RWPE1 (cell line): ENCODE data around the gene MMP10.

Experiments used
- CTCF ChIA-PET: fragments of 350-600 bp; sonication (Branson Sonifier 250); formaldehyde crosslinking; extraction: SDS; loops from one replicate; lab custom pipeline; 2021; lab: Yijun Ruan, JAX
- POLR2A ChIA-PET: fragments of 400-600 bp; formaldehyde crosslinking; extraction: SDS; loops from one replicate; lab custom pipeline; 2020; ENCODE audit warnings: antibody characterized with exemption; ENCODE audit not compliant: low non-redundant PET; lab: Yijun Ruan, JAX
- DNase-seq: peaks from one replicate; pipeline ENCODE4 v3.0.0; 2012; ENCODE audit warnings: low spot score
- H3K27ac ChIP-seq: fragments of 450-650 bp; 2 replicates; pipeline ENCODE4 v1.5.1; 2017
- CTCF ChIP-seq: fragments of 450-650 bp; conservative IDR thresholded peaks from 2 replicates; pipeline ENCODE4 v1.5.1; 2017; ENCODE audit warnings: low read depth, mild to moderate bottlenecking

MMP10 gene

GRCh38 chr11:102799681-102800340 is 19.4 kb upstream of the MMP10 start:
- DNase-seq, result no peak

GRCh38 chr11:102798012-102798746 is 17.8 kb upstream of the MMP10 start, which contains the start of gene MMP1:
Gene MMP1, minus strand, starts transcription at chr11:102798160. Its CDS starts 68 bp downstream, at chr11:102798092.
- peak; percentile 85 for DNase-seq
- no peak within 1 kb of the TSS for H3K27ac ChIP-seq
- ChIA-PET POLR2A (no interaction called here), CTCF (interaction anchor here (0.6 kb wide), 2 partner anchors 33 to 1180 kb away, joined by 3 read pairs; no protein-coding TSS in a partner anchor)
- no peak for TF ChIP-seq CTCF

More at GRCh38 chr11:102799681-102800340, 19.4 kb upstream of the MMP10 start:
- ChIA-PET POLR2A (no interaction called here), CTCF (no interaction called here)
- H3K27ac ChIP-seq, result no peak overlapping the region
- TF ChIP-seq CTCF, result no peak

GRCh38 chr11:102794382-102794781 is 14.0 kb upstream of the MMP10 start:
- DNase-seq, result no peak
- POLR2A ChIA-PET, result no interaction called here
- CTCF ChIA-PET, result interaction anchor here (1.3 kb wide), 2 partner anchors 11 to 120 kb away, joined by 3 to 4 read pairs; no protein-coding TSS in a partner anchor
- no peak overlapping the region for H3K27ac ChIP-seq
- peak; percentile 18; the same call in 1 of the 2 replicates for TF ChIP-seq CTCF

GRCh38 chr11:102793677-102794290 is 13.4 kb upstream of the MMP10 start:
- ChIA-PET CTCF (interaction anchor here (0.9 kb wide), 1 partner anchor 263 kb away, joined by 6 read pairs; no protein-coding TSS in a partner anchor), POLR2A (no interaction called here)
- H3K27ac ChIP-seq, result no peak overlapping the region
- TF ChIP-seq CTCF, result no peak
- DNase-seq, result no peak

- no peak for DNase-seq
- CTCF ChIA-PET, result interaction anchor here (0.6 to 0.7 kb wide), 3 partner anchors 10 to 138 kb away, joined by 3 read pairs; no protein-coding TSS in a partner anchor
- TF ChIP-seq CTCF, result no peak
- POLR2A ChIA-PET, result no interaction called here
- H3K27ac ChIP-seq, result no peak overlapping the region
Observed at GRCh38 chr11:102792604-102793003, 12.2 kb upstream of the MMP10 start.
